GM18907 (cell line): ENCODE measurements around the gene HIKESHI.
"Not testable (repeated sequence)": the region's sequence is repeated elsewhere in the genome, so short reads cannot be mapped to it uniquely, and the experiment has no call there.

Experiments
- ATAC-seq: cut with Tn5 transposase; IDR thresholded peaks from one replicate; pipeline ENCODE4 v1.9.1; 2021; ENCODE audit warnings: mild to moderate bottlenecking, moderate library complexity; ENCODE audit not compliant: unreplicated experiment

Gene HIKESHI

GRCh38 chr11:86302092-86302793, at the start of gene HIKESHI:
Gene HIKESHI (plus strand): TSS chr11:86302240. CDS start chr11:86302449, 209 bp downstream.
- peak; percentile 99 for ATAC-seq

- ATAC-seq = peak; percentile 70
Observed at GRCh38 chr11:86255896-86256295, 46.1 kb upstream of the HIKESHI start.

- ATAC-seq = no peak
Observed at GRCh38 chr11:86256608-86257007, 45.4 kb upstream of the HIKESHI start.

- no peak for ATAC-seq
Observed at GRCh38 chr11:86257446-86257845, 44.6 kb upstream of the HIKESHI start.

GRCh38 chr11:86259730-86260129, 42.3 kb upstream of the HIKESHI start:
- no peak for ATAC-seq

GRCh38 chr11:86261328-86261727, 40.7 kb upstream of the HIKESHI start:
- ATAC-seq = no peak

GRCh38 chr11:86262387-86262786, 39.7 kb upstream of the HIKESHI start:
- no peak for ATAC-seq

- no peak for ATAC-seq
Observed at GRCh38 chr11:86264649-86265048, 37.4 kb upstream of the HIKESHI start.

GRCh38 chr11:86265194-86265593, 36.8 kb upstream of the HIKESHI start:
- ATAC-seq = no peak

GRCh38 chr11:86269645-86270044, 32.4 kb upstream of the HIKESHI start:
- ATAC-seq = no peak

GRCh38 chr11:86274503-86274902, 27.5 kb upstream of the HIKESHI start:
- ATAC-seq = no peak

GRCh38 chr11:86274999-86275398, 27.0 kb upstream of the HIKESHI start:
- ATAC-seq = no peak

- no peak for ATAC-seq
Observed at GRCh38 chr11:86275493-86276370, 26.3 kb upstream of the HIKESHI start.

- no peak for ATAC-seq
Observed at GRCh38 chr11:86277741-86278140, 24.3 kb upstream of the HIKESHI start.

GRCh38 chr11:86278226-86278625, 23.8 kb upstream of the HIKESHI start:
- ATAC-seq = no peak

- ATAC-seq = no peak
Observed at GRCh38 chr11:86279747-86280146, 22.3 kb upstream of the HIKESHI start.

GRCh38 chr11:86287468-86287796, 14.6 kb upstream of the HIKESHI start:
- no peak for ATAC-seq

GRCh38 chr11:86288776-86289507, 13.1 kb upstream of the HIKESHI start:
- ATAC-seq = no peak

- ATAC-seq = not testable (repeated sequence)
Observed at GRCh38 chr11:86289508-86290280, 12.3 kb upstream of the HIKESHI start.

- no peak for ATAC-seq
Observed at GRCh38 chr11:86291466-86292262, 10.4 kb upstream of the HIKESHI start.
